CD4-positive, alpha-beta memory T cell (primary cell): Measurements from ENCODE around the gene LCP2. TPM values are rescaled to one million over a fixed set of nuclear protein-coding genes. Genes with fewer than 3 reads are reported as not detected.
A peak's percentile ranks its signal among the peaks of the same experiment; 100 is the strongest.
"Not testable (repeated sequence)": the region's sequence is repeated elsewhere in the genome, so short reads cannot be mapped to it uniquely, and the experiment has no call there.

Experiments used
- CTCF ChIA-PET: fragments of 350-600 bp; sonication (Branson Sonifier 250); formaldehyde crosslinking; loops from one replicate; lab custom pipeline; 2021; ENCODE audit warnings: inconsistent platforms; ENCODE audit not compliant: partially characterized antibody; lab: Charles Lee
- POLR2A ChIA-PET: fragments of 350-600 bp; sonication (Branson Sonifier 250); formaldehyde crosslinking; loops from one replicate; lab custom pipeline; 2021; ENCODE audit not compliant: partially characterized antibody; lab: Charles Lee
- DNase-seq, 5 donors: peaks; one replicate each; pipeline versions ENCODE4 v3.0.0 to v3.0.0-alpha.2; 2020 to 2022; ENCODE audit warnings: mixed read lengths in 1 of 5
- H3K27ac ChIP-seq: one replicate; pipeline ENCODE4 v1.7.0; 2013; ENCODE audit warnings: low read depth, low read length
- H3K27me3 ChIP-seq: 2 replicates; pipeline ENCODE4 v1.7.0; 2013; ENCODE audit warnings: mild to moderate bottlenecking, low read length, moderate library complexity; ENCODE audit not compliant: insufficient read depth
- H3K36me3 ChIP-seq: 2 replicates; pipeline ENCODE4 v1.7.0; 2013; ENCODE audit warnings: mild to moderate bottlenecking, low read length, moderate library complexity; ENCODE audit not compliant: insufficient read depth
- H3K4me1 ChIP-seq: 2 replicates; pipeline ENCODE4 v1.7.0; 2013; ENCODE audit warnings: mild to moderate bottlenecking, low read length, moderate library complexity; ENCODE audit not compliant: insufficient read depth
- H3K4me3 ChIP-seq, 2 donors: one replicate each; pipeline ENCODE4 v1.7.0; 2013; ENCODE audit warnings: low read length in 2 of 2, mild to moderate bottlenecking in 1 of 2
- H3K9me3 ChIP-seq, 2 donors: one replicate each; pipeline ENCODE4 v1.7.0; 2013; ENCODE audit warnings: low read length in 2 of 2, control low read depth in 1 of 2; ENCODE audit not compliant: control insufficient read depth in 1 of 2
- H3K27ac Mint-ChIP-seq, 7 donors: one replicate each; pipeline ENCODE4 v1.8.0; 2020 to 2021; ENCODE audit warnings: mixed read lengths in 7 of 7, mild to moderate bottlenecking in 6 of 7, inconsistent platforms in 3 of 7, moderate library complexity in 3 of 7
- H3K27me3 Mint-ChIP-seq, 2 donors: one replicate each; pipeline ENCODE4 v1.8.0; 2020 to 2021; ENCODE audit warnings: mixed read lengths in 2 of 2
- H3K36me3 Mint-ChIP-seq, 2 donors: one replicate each; pipeline ENCODE4 v1.8.0; 2020 to 2021; ENCODE audit warnings: mixed read lengths in 2 of 2, inconsistent platforms in 1 of 2, mild to moderate bottlenecking in 1 of 2
- H3K4me1 Mint-ChIP-seq, 4 donors: one replicate each; pipeline ENCODE4 v1.8.0; 2020 to 2021; ENCODE audit warnings: mixed read lengths in 4 of 4, mild to moderate bottlenecking in 1 of 4
- H3K4me3 Mint-ChIP-seq, 8 donors: one replicate each; pipeline ENCODE4 v1.8.0; 2020 to 2021; ENCODE audit warnings: mixed read lengths in 8 of 8, mild to moderate bottlenecking in 7 of 8, moderate library complexity in 6 of 8, inconsistent platforms in 3 of 8
- H3K9me3 Mint-ChIP-seq, 8 donors: one replicate each; pipeline ENCODE4 v1.8.0; 2020 to 2021; ENCODE audit warnings: mixed read lengths in 8 of 8, mild to moderate bottlenecking in 5 of 8, inconsistent platforms in 3 of 8, moderate library complexity in 1 of 8
- intact Hi-C: fragments of 100-400 bp; cut with micrococcal nuclease; formaldehyde crosslinking; loops from one replicate; pipeline ENCODE4 v1.15.1; 2023
- polyA plus RNA-seq, 2 donors: library from polyadenylated mRNA; unstranded; fragments of 300-500 nt; fragmentation: Illumina TruSeq; gene quantifications; one replicate each; pipeline ENCODE4 v1.2.3, GENCODE V29; 2021
- total RNA-seq, 2 experiments: library from RNA; stranded (reverse); gene quantifications; one replicate each; pipeline ENCODE4 v1.2.3, GENCODE V29; 2021

LCP2 gene
- total and polyA plus RNA-seq, 4 experiments from 2014 or later, result 117 to 318 (median 275) TPM

- Mint-ChIP-seq H3K27me3 (no peaks in the 10 kb centered on the region), H3K27ac (no peak overlapping the region), H3K9me3 (peaks cover 0 to 9% (median 4%) of the 10 kb centered on the region in 8 donors), H3K36me3 (peaks cover 66 to 67% of the 10 kb centered on the region in 2 donors), H3K4me1 (peaks cover 4 to 16% (median 7%) of the 10 kb centered on the region in 4 donors), H3K4me3 (no peak overlapping the region)
- no peaks in the 10 kb centered on the region for H3K9me3 ChIP-seq
- no peak for DNase-seq
- H3K27ac ChIP-seq, result no peak overlapping the region
- no peaks in the 10 kb centered on the region for H3K27me3 ChIP-seq
- CTCF ChIA-PET, result interaction anchor here (0.8 to 1.7 kb wide), 5 partner anchors 12 to 92 kb away, joined by 3 to 15 read pairs (median 4); no protein-coding TSS in a partner anchor
- POLR2A ChIA-PET, result interaction anchor here (0.9 to 1.9 kb wide), 8 partner anchors 9 to 91 kb away, joined by 3 to 11 read pairs (median 4); no protein-coding TSS in a partner anchor
- intact Hi-C loops, result no loop called here
- peaks cover 60% of the 10 kb centered on the region for H3K36me3 ChIP-seq
- H3K4me3 ChIP-seq, result no peak overlapping the region
- H3K4me1 ChIP-seq, result peaks cover 9% of the 10 kb centered on the region
Measured at GRCh38 chr5:170247363-170247762, 50.2 kb downstream of the LCP2 start.

- H3K27me3 ChIP-seq, result no peaks in the 10 kb centered on the region
- no peak for DNase-seq
- Mint-ChIP-seq H3K27ac (peak overlapping the region in 1 of 7 donors; percentile 62), H3K9me3 (peaks cover 0 to 9% (median 4%) of the 10 kb centered on the region in 8 donors), H3K4me1 (peaks cover 4 to 16% (median 7%) of the 10 kb centered on the region in 4 donors), H3K36me3 (peaks cover 56 to 57% of the 10 kb centered on the region in 2 donors), H3K4me3 (no peak overlapping the region), H3K27me3 (no peaks in the 10 kb centered on the region)
- CTCF ChIA-PET, result interaction anchor here (0.8 to 1.7 kb wide), 11 partner anchors 15 to 146 kb away, joined by 3 to 15 read pairs (median 4); no protein-coding TSS in a partner anchor
- peaks cover 9% of the 10 kb centered on the region for H3K4me1 ChIP-seq
- intact Hi-C loops, result no loop called here
- H3K36me3 ChIP-seq, result peaks cover 50% of the 10 kb centered on the region
- no peaks in the 10 kb centered on the region for H3K9me3 ChIP-seq
- no peak overlapping the region for H3K4me3 ChIP-seq
- POLR2A ChIA-PET, result interaction anchor here (0.9 to 2.1 kb wide), 8 partner anchors 11 to 92 kb away, joined by 3 to 11 read pairs (median 4); no protein-coding TSS in a partner anchor
- H3K27ac ChIP-seq, result no peak overlapping the region
Measured at GRCh38 chr5:170246126-170246870, 51.3 kb downstream of the LCP2 start.

- H3K27ac Mint-ChIP-seq, H3K9me3 ChIP-seq, H3K9me3 Mint-ChIP-seq, H3K27me3 Mint-ChIP-seq, H3K27ac ChIP-seq, H3K4me3 ChIP-seq, H3K4me3 Mint-ChIP-seq, H3K4me1 ChIP-seq, H3K27me3 ChIP-seq, intact Hi-C loops, DNase-seq: not testable (repeated sequence)
- POLR2A ChIA-PET, result interaction anchor here (1.1 to 2.1 kb wide), 2 partner anchors 17 to 22 kb away, joined by 4 to 11 read pairs; no protein-coding TSS in a partner anchor
- CTCF ChIA-PET, result interaction anchor here (0.8 to 1.6 kb wide), 6 partner anchors 16 to 145 kb away, joined by 3 to 6 read pairs (median 4); no protein-coding TSS in a partner anchor
- H3K36me3 ChIP-seq, result peaks cover 41% of the 10 kb centered on the region
- Mint-ChIP-seq H3K4me1 (peaks cover 4 to 16% (median 5%) of the 10 kb centered on the region in 4 donors), H3K36me3 (peaks cover 48% of the 10 kb centered on the region in 2 donors)
Measured at GRCh38 chr5:170245436-170245835, 52.1 kb downstream of the LCP2 start.

- no peak overlapping the region for H3K4me3 Mint-ChIP-seq
- Histone ChIP-seq H3K27ac (no peak overlapping the region), H3K36me3 (peaks cover 4% of the 10 kb centered on the region), H3K27me3 (no peaks in the 10 kb centered on the region), H3K4me1 (no peaks in the 10 kb centered on the region), H3K9me3 (no peaks in the 10 kb centered on the region), H3K4me3 (no peak overlapping the region)
- peak overlapping the region in 3 of 7 donors; percentile 5 to 59 (median 8) for H3K27ac Mint-ChIP-seq
- intact Hi-C loops, result no loop called here
- ChIA-PET POLR2A (interaction anchor here (0.9 to 1.5 kb wide), 5 partner anchors 8 to 95 kb away, joined by 3 to 4 read pairs (median 4); no protein-coding TSS in a partner anchor), CTCF (interaction anchor here (1.0 to 20.7 kb wide), 8 partner anchors 10 to 182 kb away, joined by 3 to 374 read pairs (median 4); no protein-coding TSS in a partner anchor)
- H3K27me3 Mint-ChIP-seq, result no peaks in the 10 kb centered on the region
- H3K9me3 Mint-ChIP-seq, result peaks cover 0 to 3% (median 0%) of the 10 kb centered on the region in 8 donors
- H3K4me1 Mint-ChIP-seq, result peaks cover 0 to 7% (median 4%) of the 10 kb centered on the region in 4 donors
- H3K36me3 Mint-ChIP-seq, result no peaks in the 10 kb centered on the region
- no peak for DNase-seq
Measured at GRCh38 chr5:170238456-170239196, 59.0 kb downstream of the LCP2 start.

GRCh38 chr5:170235876-170236864 lies 61.4 kb downstream of the LCP2 start:
- Histone ChIP-seq H3K4me1 (no peaks in the 10 kb centered on the region), H3K27me3 (no peaks in the 10 kb centered on the region), H3K4me3 (no peak overlapping the region), H3K36me3 (peaks cover 4% of the 10 kb centered on the region), H3K9me3 (no peaks in the 10 kb centered on the region), H3K27ac (no peak overlapping the region)
- ChIA-PET CTCF (interaction anchor here (1.1 to 20.7 kb wide), 6 partner anchors 9 to 184 kb away, joined by 3 to 374 read pairs (median 4); no protein-coding TSS in a partner anchor), POLR2A (interaction anchor here (1.0 to 2.4 kb wide), 3 partner anchors 10 to 99 kb away, joined by 3 to 9 read pairs (median 4); no protein-coding TSS in a partner anchor)
- Mint-ChIP-seq H3K36me3 (no peaks in the 10 kb centered on the region), H3K4me3 (peak overlapping the region in 1 of 8 donors; percentile 13), H3K4me1 (peaks cover 0 to 7% (median 4%) of the 10 kb centered on the region in 4 donors), H3K27me3 (no peaks in the 10 kb centered on the region), H3K9me3 (no peaks in the 10 kb centered on the region), H3K27ac (peak overlapping the region in 4 of 7 donors; percentile 25 to 77 (median 51))
- intact Hi-C loops, result no loop called here
- no peak for DNase-seq

GRCh38 chr5:170233358-170233892 lies 64.2 kb downstream of the LCP2 start:
- Mint-ChIP-seq H3K36me3 (no peaks in the 10 kb centered on the region), H3K9me3 (no peaks in the 10 kb centered on the region), H3K4me1 (peaks cover 0 to 7% (median 4%) of the 10 kb centered on the region in 4 donors), H3K27me3 (no peaks in the 10 kb centered on the region), H3K27ac (no peak overlapping the region), H3K4me3 (no peak overlapping the region)
- H3K4me1 ChIP-seq, result no peaks in the 10 kb centered on the region
- no peak overlapping the region for H3K27ac ChIP-seq
- H3K9me3 ChIP-seq, result no peaks in the 10 kb centered on the region
- H3K36me3 ChIP-seq, result peaks cover 4% of the 10 kb centered on the region
- ChIA-PET POLR2A (interaction anchor here (1.1 kb wide), 1 partner anchor 70 kb away, joined by 3 read pairs; no protein-coding TSS in a partner anchor), CTCF (interaction anchor here (0.9 to 20.7 kb wide), 3 partner anchors 34 to 107 kb away, joined by 7 to 374 read pairs (median 14); no protein-coding TSS in a partner anchor)
- intact Hi-C loops, result no loop called here
- no peaks in the 10 kb centered on the region for H3K27me3 ChIP-seq
- DNase-seq, result no peak
- no peak overlapping the region for H3K4me3 ChIP-seq
